UCSD-AML1 (cell line): ENCODE results near the gene SGCD.

Source experiments
- DNase-seq: peaks from one replicate; lab custom pipeline; 2025; ENCODE audit not compliant: unreplicated experiment; lab: John Stamatoyannopoulos, UW

SGCD gene

DNA sequence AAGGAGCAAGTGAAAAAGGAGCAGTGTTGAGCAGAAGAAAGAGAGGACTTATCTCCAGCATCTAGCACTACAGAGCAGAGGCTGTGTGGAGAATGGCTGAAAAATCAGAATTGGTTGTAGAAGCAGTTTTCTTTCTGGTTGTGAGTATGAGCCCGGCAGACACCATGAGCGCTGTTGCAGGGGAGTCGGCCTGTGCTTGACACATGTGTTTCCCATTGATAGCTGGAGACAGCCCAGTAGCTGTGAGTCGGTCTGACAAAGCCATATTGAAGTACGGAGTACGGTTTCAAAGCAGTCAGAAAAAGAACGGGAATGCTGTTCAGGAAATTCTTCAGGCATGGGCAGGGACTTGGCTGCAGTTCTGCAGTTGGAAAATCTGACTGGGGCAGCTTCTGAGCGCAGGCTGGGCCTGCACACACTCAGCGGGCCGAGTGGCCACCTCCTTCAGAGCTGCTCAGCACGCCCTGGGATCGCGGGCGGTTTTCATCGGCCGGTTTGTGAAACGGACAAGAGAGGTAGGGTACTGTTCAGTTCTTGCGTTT is at the start of gene SGCD:
SGCD (plus strand) TSS at position 447 of the 542 bp plus-strand sequence.
- DNase-seq, result no peak

DNA sequence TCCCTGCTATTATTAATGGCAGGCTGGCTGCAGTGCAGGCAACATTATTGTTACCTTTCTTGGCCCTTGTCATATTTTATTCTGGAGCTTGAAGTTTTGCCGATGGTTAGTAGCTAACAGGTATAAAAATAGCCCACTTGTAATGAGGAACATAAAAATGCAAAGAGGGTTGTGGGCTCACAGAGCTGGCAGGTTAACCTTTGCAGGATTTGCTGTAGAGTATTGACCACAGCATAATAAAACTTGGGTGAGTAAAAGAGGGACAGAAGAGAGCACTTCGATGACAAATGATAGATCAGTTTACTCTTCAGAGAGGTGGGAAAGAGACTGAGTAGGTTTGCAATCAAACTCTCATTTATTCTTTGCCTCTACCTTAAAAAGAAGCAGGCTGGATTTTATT is 49.7 kb upstream of the SGCD start:
- no peak for DNase-seq

DNA sequence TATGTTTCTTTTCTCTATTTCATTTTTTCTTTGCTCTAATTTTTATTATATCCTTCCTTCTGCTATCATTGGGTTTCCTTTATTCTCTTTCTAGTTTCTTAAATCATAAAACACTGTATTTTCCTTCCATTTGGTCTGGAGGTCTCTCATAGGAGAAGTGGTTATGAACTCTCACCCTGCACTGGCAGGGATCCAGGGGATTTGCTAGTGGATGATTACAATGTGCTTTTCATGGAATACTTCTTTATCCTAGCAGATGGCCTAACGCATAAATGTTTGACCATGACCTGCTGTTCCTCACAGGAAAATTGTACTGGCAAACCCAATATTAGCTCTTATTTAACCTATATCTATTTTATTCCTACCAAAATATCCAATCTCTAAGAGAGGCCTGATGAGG is 31.5 kb upstream of the SGCD start:
- no peak for DNase-seq

DNA sequence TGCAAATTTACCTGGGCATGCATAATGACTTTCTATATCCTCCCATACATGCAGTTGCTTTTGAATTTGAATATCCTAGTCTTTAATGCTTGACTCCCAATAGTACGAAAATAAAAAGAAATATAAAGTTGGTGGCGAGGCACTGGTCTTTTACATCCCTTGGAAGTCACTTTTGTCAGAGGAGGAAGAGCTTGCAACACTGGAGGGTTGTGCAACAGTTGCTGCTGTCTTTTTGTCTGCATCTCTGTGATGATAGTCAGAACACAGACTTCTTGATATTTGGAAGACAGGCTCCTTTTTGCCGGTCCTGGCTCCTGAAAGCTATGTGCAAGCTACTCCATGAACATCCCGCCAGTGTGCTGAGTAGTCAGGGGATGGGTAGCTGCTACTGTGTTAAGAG is 16.8 kb upstream of the SGCD start:
- no peak for DNase-seq

DNA sequence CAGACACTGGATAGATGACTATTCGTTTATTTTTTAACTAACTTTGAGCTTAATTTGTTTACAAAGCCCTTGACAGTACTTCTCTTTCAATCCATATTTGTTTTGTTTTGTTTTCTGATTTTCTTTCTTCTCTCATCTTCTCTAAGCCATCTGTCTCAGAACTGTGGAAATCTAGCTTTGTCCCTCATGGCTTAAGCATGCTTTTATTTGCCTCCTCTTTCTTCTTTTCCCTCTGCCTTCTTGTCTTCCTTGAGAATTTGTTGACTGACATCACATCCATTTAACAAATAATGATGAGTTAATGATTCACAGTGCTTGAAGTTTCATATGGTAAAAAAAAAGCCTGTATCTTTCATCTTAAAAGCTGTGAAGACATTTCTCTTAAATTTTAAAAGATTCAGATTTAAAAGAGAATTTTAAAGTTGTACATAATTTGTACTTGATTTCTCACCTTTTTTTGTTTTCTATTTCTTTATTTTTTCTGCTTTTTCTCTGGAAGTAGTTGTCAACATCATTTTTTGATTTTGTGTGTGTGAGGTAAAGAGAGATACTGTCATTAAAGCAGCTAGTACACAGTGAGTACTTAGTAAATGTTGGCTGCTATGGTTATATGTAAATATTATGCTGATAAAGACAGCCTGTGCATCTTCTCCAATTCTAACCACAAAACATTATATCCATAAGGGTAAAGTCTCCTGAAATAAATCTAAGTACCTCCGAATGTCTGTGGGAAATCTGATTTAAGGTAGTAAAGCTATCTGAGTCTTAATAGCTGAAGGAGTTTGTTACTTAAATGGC is 13.9 kb upstream of the SGCD start:
- no peak for DNase-seq

DNA sequence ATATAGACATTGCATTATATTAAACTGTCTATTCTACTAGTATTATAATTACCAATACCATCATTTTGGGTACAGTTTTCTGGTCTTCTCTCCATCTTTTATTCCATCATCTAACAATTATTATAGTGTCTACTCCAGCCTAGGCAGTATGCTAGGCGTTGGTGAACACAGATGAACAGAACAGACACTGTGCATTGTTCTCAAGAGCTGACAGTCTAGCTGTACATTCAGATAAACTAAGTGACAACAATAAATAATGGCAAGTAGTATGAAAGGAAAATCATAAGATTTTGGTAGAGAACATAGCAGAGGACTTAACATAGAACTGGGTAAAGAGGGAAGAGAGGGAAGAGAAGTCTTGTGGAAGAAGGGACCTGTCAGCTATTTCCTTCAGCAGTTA is 12.5 kb upstream of the SGCD start:
- DNase-seq, result no peak

DNA sequence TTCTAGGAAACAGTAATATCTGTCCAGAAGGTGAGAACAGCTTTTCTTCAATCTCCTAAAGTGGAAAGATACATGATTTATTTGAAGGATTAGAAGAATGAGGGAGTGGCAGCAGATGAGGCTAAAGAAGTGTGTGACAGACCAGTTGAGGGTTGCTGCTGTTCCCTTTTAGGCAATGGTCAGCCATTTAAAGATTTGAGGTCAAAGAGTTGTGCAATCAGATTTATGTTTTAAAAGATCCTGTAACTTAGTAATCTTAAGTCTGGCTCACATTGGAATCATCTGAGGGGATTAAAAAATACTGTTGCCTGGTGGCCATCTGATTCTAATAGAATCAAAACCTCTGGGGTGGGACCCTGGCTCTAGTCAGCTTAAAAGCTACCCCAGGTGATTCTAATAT is 4.3 kb upstream of the SGCD start:
- no peak for DNase-seq

DNA sequence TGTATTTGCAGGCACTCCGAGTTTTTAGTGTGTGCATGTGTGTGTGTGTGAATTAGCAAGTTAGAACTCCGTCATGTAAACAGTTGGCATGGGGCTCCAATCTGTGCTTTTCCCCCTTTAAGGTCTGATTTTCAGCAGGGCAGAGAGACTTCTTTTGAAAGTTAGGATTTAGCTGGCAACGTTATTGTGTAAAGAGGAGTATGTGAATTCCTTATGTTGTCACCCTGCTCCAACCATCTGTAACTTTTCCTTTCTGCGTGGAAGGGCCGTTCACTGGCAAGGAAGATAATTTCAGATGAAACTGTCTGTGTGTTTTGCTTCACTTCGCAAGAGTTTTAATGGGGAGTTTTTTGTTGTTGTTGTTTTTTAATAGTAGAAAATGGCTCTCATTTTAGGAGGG is 332 bp downstream of the SGCD start:
- DNase-seq, result no peak

DNA sequence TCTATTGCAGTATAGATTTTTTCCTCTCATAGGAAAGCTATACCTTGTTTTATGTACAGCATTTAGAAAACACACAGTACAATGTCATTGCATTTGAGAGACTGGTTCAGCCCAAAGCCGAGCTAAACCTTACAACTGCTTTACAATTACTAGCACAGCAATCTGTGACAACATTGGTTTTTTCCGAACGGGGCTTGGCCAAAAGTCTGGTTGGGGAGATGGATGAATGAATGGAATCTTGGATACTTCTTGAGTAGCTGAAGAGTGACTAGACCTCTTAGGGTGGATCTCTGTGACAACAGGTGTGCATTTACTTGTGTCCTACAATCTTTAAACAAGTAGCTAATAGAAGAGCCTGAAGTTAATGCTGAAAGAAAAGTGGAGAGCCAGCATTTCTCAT is 1.2 kb downstream of the SGCD start:
- DNase-seq, result no peak

DNA sequence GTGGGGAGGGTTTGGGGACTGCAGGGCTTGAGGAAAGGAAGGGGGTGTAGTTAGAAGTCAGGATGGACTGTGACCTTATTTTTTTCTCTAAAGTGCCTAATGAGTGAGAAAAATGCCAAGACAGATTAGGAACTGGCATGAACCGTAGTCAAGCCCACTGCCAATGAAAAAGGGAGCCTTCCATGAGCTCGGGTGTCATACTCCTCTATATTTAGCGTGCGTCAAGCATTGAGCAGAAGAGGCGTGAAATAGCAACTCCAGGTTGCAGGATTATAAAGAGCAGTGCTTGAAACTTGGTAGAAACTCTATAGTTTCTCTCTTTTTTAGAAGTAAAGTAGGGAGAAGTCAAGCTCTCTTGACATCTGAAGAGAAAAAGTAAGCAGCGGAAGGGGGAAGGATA is 1.8 kb downstream of the SGCD start:
- no peak for DNase-seq

DNA sequence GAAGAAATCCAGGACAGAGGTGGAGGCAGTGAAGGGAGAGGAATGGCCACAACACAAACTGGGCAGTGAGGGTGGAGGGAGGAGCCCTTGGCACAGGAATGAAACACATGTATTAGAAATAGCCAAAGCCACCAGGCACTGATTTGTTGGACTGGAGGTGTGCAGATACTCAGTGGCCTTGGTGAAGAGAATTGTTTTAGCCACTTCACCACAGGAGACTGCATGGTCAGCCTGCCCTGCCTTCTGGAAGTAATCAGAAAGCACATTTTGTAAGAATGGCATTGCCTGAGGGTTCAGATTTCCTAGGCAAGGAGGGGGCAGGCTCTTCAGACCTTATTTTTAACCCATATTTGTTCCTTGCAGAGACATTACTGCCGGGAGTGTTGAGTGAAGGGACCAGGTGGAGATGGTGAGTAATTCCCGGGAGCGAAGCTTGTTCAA is 2.2 kb downstream of the SGCD start:
- no peak for DNase-seq

DNA sequence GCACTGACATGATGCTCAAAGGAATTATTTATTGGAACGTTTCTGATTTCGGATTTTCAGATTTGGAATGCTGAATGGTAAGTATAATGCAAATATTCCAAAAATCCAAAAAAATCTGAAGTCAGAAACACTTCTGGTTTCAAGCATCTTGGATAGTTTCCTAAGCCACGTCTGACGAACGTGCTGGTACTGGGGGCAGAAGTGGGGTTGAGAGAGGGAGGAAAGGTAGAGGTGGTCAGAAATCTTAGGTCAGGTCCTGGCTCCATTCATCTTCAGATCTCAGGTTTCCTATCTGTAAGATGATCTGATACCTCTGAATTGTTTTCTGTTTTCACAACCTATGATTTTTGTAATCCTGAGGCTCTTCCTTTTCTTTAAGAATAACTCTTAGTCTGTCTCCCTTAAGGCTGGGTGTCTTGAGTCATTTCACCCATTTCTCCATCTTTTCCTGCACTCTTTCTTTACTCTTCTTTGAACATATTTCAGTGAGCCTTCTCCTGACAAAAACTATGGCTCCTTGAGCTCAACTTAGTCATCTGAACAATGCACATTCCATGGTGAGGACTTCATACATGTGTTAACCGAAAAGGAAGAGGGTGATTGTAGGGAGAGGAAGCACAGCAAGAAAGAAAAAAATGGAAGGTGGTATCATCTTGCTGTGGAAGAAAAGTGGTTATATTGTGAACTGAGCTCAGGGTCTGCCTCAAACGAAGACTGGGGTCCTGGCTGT is 3.3 kb downstream of the SGCD start:
- DNase-seq, result no peak

DNA sequence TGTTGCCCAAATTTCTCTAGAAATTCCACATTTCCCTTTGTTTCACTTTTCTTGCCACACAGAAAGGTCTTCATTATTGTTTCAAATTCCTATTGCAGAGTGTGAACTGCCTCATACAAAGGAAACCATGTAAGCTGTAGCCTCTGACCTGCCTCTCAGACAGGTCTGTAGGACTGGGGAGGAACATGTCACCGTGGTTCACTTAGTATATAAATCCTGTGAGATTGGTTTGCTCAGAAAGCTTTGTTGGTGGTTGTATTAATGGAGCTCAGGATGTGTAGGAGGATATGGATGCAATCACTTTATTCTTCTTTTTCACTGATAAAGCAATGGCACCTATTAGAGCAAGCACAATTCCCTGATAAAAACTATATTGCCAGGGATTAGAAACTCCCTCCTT is 4.2 kb downstream of the SGCD start:
- no peak for DNase-seq

DNA sequence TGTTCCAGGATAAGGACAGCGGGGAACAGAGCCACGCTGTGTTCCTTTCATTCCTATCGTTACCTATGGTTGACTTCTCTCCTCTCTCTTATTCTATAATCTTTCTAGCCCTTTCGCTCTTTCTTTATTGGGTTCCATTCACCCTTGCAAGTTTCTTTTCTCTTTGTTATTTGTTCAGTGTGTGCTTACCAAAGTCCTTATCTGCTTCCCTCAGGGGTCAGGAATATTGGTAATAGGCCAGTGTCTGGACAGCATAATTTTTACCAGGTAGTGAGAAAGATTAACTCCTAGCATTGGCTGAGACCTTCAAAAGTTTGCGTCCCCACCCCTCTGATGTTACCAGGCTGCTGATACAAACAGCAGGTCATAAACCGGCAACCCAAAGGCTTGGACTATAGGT is 4.9 kb downstream of the SGCD start:
- no peak for DNase-seq

DNA sequence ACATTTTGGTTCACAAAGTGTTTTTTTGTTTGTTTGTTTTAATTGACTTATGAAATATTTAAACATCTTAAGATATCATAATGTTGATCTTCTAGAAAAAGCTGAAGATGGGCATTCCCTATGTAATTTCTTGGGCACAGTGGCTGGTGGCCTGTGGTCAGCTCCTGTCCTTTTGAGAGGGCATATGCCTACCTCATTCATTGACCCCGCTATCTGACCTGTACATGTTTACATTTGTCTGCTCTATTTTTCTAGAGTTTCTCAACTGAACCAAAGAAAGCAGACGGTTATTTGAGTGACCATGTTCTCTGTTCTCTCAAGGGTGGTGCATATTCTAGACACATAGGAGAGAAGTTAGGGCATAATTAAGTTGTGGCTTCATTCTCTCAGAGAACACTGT is 5.3 kb downstream of the SGCD start:
- no peak for DNase-seq

DNA sequence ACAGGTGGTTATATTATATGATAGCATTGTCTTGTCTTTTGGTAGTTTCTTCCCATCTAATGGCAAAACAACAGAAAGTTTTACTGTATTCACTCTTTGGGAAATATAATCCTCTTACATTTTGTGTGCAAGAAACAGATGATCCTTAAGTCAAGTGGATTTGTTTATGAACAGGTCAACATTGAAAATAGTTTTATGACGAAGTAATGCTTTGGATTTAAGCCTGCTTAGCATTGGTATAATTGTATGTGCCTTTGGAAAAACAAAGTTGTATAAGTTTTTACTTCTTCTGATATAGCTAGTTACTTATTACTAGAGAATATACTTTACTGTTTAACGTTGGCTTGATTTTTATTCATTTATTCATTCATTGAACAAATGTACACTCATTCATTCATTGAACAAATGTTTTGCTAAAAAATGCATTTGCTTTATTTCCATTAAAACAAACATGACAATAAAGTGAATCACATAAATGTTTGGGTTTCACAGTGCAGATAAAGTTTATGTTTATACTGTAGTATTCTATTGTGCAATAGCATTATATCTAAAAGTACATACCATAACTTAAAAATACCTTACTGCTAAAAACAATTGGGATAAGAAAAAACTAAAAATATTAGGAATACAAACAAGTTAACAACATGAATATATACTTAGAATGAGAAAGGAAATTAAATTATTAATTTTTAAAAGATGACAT is 12.3 kb downstream of the SGCD start:
- no peak for DNase-seq

DNA sequence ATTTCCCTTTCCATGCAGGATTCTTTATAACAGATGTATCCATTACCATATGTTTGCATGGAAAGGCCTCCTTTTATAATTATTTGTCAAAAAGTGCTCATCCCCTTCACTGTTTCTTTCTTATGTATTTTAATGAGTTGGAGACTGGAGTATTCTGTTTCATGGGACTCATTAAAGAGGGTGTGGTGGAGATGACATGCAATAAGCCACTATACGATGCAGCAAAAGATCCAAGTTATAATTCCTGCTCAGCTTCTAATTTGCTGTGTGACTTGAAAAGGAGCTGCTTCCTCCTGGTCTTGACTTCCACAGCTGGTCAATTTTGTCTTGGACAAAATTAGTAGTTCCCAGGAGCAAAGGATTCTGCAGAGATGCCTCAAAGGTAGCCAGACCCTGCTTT is 13.9 kb downstream of the SGCD start:
- DNase-seq, result no peak

DNA sequence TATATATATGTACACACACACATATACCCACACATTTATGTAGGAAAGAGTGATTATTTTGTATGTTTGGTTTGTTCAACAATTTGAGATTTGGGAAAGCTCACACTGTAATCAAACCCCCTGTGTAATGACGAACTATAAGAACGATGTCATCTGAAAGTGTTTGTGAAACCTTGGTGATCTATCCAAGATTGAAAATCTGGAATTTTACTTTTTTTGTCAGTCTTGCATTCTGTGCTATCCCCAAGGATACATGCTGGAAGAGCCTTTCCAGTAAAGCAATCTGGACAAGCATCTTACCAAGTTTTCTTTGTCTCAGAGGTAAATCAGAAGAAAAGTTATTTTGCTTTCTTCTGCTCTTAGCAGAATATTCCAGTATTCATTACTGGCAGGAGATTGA is 23.3 kb downstream of the SGCD start:
- no peak for DNase-seq

DNA sequence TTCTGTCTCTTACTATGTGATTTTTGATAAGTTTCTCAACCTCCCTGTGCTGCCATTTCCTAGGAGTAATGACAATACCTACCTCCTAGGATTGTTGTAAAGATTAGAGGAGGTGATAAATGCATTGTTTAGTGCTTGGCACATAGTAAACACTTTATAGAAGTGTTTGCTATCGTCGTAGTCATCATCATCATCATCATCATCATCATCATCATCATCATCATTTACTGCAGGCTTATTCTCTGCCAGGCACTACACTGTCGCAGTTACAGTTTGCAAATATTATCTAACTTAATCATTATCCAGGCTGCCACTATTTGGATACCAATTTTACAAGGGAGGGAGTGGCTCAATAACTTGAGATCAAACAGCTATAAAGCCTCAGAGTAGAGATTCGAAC is 24.5 kb downstream of the SGCD start:
- no peak for DNase-seq

DNA sequence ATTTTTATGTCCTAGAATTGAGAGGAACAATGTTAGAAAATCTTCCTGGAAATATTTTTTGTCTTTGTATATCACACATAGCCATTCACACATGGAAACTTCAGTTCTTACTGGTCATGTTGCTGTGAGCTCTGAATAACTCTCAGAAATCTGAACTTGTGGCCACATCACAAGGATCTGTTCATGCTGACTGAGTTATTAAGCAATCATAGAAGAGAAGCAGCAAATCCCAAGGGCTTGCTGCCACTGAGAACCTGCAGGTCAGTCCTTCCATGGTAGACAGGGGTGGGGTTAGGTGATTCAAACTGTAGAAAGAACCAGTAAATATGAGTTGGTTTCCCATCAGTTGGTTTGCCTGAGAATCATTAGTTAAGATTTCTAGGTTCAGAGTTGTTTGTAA is 27.6 kb downstream of the SGCD start:
- DNase-seq, result no peak

DNA sequence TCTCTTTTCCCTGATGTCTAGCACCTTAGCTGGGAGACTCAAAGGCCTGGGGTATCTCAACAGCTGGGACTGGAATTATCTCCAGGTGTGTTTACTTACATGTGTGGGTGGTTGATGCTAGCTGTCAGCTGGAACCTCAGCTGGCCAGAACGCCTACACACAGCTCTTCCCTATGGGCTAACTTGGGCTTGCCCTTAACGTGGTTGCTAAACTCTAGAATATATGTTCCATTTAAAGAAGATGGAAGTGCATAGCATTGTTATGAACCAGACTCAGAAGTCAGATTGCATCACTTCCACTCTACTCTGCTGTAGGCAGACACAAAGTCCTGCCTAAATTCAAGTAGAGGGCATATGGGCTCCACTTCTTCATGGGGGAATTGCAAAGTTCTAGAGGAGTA is 29.3 kb downstream of the SGCD start:
- no peak for DNase-seq

DNA sequence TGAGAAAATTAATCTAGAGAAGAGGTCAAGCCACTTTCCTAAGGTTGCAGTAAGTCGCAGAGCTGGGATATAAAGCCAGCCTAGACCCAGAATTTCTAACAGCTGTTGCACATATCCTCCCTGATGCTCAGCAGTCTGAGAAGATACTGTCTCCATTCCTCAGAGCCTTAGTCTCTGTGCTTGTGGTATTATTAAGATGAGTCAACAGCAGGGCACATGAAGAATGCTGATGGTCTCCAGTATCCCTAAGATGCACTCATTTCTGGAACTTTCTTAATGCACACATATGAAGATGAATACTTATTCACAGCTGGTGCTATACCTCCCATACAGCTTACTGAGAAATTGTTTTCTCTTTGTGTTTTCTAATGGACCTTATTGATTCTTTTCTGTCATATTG is 32.5 kb downstream of the SGCD start:
- DNase-seq, result no peak
